GM12878 (cell line): ENCODE data around the gene ATP6V0E2. TPM values are rescaled to one million over a fixed set of nuclear protein-coding genes. Genes with fewer than 3 reads are reported as not detected.

Source experiments
- CEBPB ChIP-seq, 2 experiments: fragments of 150-350 bp in 1 of 2; IDR thresholded peaks; 2 replicates each; pipeline ENCODE4 v1.6.1; 2012 to 2014; ENCODE audit warnings: low read depth in 2 of 2, low read length in 2 of 2, borderline replicate concordance in 1 of 2, inconsistent platforms in 1 of 2
- KAT2A ChIP-seq: conservative IDR thresholded peaks from 2 replicates; pipeline ENCODE4 v1.6.1; 2011; ENCODE audit warnings: low read depth, low read length; ENCODE audit not compliant: control insufficient read depth
- RBBP5 ChIP-seq: fragments of 200-600 bp; sonication (generic); conservative IDR thresholded peaks from 2 replicates; pipeline ENCODE4 v1.6.1; 2016
- STAT1 ChIP-seq: fragments of 450-650 bp; conservative IDR thresholded peaks from 2 replicates; pipeline ENCODE4 v1.6.1; 2014; ENCODE audit warnings: antibody characterized with exemption, mild to moderate bottlenecking
- YY1 ChIP-seq: IDR thresholded peaks from 2 replicates; pipeline ENCODE4 v1.6.1; 2011; ENCODE audit warnings: low read depth, mild to moderate bottlenecking, low read length
- polyA plus RNA-seq, 11 experiments: library from polyadenylated mRNA; depleted of rRNA in 4 of 11; unstranded in 6 of 11; stranded (reverse) in 5 of 11; fragments of >200 nt; fragmentation: Nextera tagmentation in 4 of 11; fragmentation: Illumina TruSeq in 1 of 11; extraction: Ambion mirVana in 4 of 11; extraction: Trizol in 1 of 11; gene quantifications; 1 replicate in 1 of 11; 2 replicates in 10 of 11; pipeline versions ENCODE4 v1.2.1 to v1.2.3, GENCODE V29; 2011 to 2016; ENCODE audit warnings: inconsistent platforms in 2 of 11, missing spikeins in 2 of 11, low read depth in 1 of 11
- total RNA-seq, 4 experiments: library from RNA; depleted of rRNA in 3 of 4; stranded (reverse); fragments of >200 nt in 3 of 4; fragmentation: Illumina TruSeq in 1 of 4; extraction: Trizol in 1 of 4; gene quantifications; 2 replicates each; pipeline versions ENCODE4 v1.2.1 to v1.2.3, GENCODE V29; 2013 to 2021
- TF ChIP-seq, protein P1 (sequence below): IDR thresholded peaks from 2 replicates; pipeline ENCODE4 v1.6.1; 2012; ENCODE audit warnings: improper control_type of control experiment, low read depth, low read length; ENCODE audit not compliant: insufficient replicate concordance
- TF ChIP-seq, protein P2 (sequence below): fragments of 450-650 bp; IDR thresholded peaks from 2 replicates; pipeline ENCODE4 v1.6.1; 2018; ENCODE audit warnings: borderline replicate concordance, mild to moderate bottlenecking; ENCODE audit not compliant: partially characterized antibody
- TF ChIP-seq, protein P3 (sequence below): IDR thresholded peaks from 2 replicates; pipeline ENCODE4 v1.6.1; 2011; ENCODE audit warnings: borderline replicate concordance, low read depth, mild to moderate bottlenecking, moderate library complexity, mixed read lengths, low read length; ENCODE audit not compliant: insufficient read depth; ENCODE audit errors: extremely low read length

Gene ATP6V0E2
- total and polyA plus RNA-seq, 10 of the 15 experiments (the other 5 are each of a cell fraction or from before 2014, with no cell fraction given), result 1.5 to 54.7 (median 27.6) TPM

DNA sequence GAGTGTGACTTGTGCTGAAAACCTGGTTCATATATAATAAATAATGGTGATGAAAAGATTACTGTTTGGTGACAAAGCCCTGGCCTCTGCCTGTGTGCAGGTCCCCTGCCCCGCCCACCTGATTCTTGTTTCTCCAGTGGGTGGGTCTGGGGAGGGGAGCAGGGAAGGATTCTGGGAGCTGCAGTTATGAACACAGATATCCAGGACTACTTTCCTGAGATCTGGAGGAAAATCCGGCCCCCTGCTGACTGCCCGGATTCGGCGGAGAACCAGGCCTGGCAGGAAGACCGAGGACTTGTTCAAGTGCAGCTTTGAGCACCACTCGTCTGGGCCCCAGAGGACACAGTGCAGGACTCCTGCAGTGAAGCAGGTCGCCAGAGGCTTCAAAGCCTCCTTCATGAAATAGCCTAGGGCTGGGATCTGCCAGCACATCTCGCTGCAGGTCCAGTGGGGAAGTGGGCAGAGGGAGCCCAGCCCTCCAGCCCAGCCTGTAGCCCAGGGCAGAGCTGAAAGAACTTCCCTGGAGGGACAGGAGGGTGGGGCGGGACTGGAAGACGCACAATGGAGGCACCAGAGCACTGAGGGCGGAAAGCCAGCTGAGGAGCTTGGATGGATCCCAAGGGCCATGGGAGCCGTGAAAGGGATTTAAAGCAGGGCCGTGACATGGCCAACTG is 7.0 kb downstream of the ATP6V0E2 start (continued):
- TF ChIP-seq, protein P1, sequence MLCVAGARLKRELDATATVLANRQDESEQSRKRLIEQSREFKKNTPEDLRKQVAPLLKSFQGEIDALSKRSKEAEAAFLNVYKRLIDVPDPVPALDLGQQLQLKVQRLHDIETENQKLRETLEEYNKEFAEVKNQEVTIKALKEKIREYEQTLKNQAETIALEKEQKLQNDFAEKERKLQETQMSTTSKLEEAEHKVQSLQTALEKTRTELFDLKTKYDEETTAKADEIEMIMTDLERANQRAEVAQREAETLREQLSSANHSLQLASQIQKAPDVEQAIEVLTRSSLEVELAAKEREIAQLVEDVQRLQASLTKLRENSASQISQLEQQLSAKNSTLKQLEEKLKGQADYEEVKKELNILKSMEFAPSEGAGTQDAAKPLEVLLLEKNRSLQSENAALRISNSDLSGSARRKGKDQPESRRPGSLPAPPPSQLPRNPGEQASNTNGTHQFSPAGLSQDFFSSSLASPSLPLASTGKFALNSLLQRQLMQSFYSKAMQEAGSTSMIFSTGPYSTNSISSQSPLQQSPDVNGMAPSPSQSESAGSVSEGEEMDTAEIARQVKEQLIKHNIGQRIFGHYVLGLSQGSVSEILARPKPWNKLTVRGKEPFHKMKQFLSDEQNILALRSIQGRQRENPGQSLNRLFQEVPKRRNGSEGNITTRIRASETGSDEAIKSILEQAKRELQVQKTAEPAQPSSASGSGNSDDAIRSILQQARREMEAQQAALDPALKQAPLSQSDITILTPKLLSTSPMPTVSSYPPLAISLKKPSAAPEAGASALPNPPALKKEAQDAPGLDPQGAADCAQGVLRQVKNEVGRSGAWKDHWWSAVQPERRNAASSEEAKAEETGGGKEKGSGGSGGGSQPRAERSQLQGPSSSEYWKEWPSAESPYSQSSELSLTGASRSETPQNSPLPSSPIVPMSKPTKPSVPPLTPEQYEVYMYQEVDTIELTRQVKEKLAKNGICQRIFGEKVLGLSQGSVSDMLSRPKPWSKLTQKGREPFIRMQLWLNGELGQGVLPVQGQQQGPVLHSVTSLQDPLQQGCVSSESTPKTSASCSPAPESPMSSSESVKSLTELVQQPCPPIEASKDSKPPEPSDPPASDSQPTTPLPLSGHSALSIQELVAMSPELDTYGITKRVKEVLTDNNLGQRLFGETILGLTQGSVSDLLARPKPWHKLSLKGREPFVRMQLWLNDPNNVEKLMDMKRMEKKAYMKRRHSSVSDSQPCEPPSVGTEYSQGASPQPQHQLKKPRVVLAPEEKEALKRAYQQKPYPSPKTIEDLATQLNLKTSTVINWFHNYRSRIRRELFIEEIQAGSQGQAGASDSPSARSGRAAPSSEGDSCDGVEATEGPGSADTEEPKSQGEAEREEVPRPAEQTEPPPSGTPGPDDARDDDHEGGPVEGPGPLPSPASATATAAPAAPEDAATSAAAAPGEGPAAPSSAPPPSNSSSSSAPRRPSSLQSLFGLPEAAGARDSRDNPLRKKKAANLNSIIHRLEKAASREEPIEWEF, result no peak
- no peak for TF ChIP-seq YY1
- TF ChIP-seq STAT1, result no peak
- TF ChIP-seq, protein P2, sequence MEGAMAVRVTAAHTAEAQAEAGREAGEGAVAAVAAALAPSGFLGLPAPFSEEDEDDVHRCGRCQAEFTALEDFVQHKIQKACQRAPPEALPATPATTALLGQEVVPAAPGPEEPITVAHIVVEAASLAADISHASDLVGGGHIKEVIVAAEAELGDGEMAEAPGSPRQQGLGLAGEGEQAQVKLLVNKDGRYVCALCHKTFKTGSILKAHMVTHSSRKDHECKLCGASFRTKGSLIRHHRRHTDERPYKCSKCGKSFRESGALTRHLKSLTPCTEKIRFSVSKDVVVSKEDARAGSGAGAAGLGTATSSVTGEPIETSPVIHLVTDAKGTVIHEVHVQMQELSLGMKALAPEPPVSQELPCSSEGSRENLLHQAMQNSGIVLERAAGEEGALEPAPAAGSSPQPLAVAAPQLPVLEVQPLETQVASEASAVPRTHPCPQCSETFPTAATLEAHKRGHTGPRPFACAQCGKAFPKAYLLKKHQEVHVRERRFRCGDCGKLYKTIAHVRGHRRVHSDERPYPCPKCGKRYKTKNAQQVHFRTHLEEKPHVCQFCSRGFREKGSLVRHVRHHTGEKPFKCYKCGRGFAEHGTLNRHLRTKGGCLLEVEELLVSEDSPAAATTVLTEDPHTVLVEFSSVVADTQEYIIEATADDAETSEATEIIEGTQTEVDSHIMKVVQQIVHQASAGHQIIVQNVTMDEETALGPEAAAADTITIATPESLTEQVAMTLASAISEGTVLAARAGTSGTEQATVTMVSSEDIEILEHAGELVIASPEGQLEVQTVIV, result no peak
- TF ChIP-seq, protein P3, sequence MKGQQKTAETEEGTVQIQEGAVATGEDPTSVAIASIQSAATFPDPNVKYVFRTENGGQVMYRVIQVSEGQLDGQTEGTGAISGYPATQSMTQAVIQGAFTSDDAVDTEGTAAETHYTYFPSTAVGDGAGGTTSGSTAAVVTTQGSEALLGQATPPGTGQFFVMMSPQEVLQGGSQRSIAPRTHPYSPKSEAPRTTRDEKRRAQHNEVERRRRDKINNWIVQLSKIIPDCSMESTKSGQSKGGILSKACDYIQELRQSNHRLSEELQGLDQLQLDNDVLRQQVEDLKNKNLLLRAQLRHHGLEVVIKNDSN, result no peak
- no peak for TF ChIP-seq RBBP5
- no peak for TF ChIP-seq CEBPB (IDR thresholded peaks at IDR 0.05; ENCODE audit: borderline replicate concordance in 1 of 2, low read depth in 2 of 2, low read length in 2 of 2)
- TF ChIP-seq KAT2A, result no peak
